ENCODE measurements around the gene PTPRD.

DNA sequence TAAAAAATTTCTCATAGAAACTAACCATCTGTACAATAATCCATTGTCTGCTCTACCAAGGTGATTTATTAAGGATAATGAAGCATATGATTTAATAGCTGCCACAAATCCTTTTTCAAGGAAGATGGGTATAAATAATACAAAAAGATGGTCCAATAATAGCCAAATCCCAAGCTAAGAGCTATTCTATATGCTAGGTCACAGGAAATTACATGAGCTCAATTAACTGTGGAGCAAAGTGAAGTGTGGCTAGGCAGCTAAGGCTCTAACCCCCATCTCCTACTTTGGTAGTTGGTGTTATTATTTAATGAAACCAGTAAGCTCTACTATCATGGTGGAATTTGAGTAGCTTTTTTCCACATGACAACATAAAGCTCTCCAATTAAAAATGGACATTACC, 1768.3 kb downstream of the PTPRD start:
- TF ChIP-seq, protein P1, sequence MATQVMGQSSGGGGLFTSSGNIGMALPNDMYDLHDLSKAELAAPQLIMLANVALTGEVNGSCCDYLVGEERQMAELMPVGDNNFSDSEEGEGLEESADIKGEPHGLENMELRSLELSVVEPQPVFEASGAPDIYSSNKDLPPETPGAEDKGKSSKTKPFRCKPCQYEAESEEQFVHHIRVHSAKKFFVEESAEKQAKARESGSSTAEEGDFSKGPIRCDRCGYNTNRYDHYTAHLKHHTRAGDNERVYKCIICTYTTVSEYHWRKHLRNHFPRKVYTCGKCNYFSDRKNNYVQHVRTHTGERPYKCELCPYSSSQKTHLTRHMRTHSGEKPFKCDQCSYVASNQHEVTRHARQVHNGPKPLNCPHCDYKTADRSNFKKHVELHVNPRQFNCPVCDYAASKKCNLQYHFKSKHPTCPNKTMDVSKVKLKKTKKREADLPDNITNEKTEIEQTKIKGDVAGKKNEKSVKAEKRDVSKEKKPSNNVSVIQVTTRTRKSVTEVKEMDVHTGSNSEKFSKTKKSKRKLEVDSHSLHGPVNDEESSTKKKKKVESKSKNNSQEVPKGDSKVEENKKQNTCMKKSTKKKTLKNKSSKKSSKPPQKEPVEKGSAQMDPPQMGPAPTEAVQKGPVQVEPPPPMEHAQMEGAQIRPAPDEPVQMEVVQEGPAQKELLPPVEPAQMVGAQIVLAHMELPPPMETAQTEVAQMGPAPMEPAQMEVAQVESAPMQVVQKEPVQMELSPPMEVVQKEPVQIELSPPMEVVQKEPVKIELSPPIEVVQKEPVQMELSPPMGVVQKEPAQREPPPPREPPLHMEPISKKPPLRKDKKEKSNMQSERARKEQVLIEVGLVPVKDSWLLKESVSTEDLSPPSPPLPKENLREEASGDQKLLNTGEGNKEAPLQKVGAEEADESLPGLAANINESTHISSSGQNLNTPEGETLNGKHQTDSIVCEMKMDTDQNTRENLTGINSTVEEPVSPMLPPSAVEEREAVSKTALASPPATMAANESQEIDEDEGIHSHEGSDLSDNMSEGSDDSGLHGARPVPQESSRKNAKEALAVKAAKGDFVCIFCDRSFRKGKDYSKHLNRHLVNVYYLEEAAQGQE (IDR thresholded peaks at IDR 0.05; ENCODE audit: insufficient read depth in 1 of 2, low read depth in 2 of 2, low read length in 2 of 2), result no peak
- no peak for TF ChIP-seq FOXP2 (optimal IDR thresholded peaks at IDR 0.05; ENCODE audit: borderline replicate concordance, extremely low read depth, extremely low read length, insufficient read depth)
- TF ChIP-seq POLR2AphosphoS5 (IDR thresholded peaks at IDR 0.05; ENCODE audit: low read depth, low read length), result no peak
- no peak for TF ChIP-seq SIN3A (IDR thresholded peaks at IDR 0.05; ENCODE audit: borderline replicate concordance, insufficient read depth, low read length)
- no peak for TF ChIP-seq TAF1 (IDR thresholded peaks at IDR 0.05; ENCODE audit: borderline replicate concordance, insufficient read depth, low read length)

Data from PFSK-1 (cell line).